ENCODE results near the gene KCNE4. TPM values are rescaled to one million over a fixed set of nuclear protein-coding genes. Genes with fewer than 3 reads are reported as not detected.

Gene KCNE4
- total and polyA plus RNA-seq, 2 experiments from 2014 or later = not detected

- Histone ChIP-seq H3F3A (replicated peaks; ENCODE audit: low read depth) (no peaks in the 10 kb centered on the region), H4K20me1 (replicated peaks; ENCODE audit: insufficient read depth) (no peaks in the 10 kb centered on the region), H3K4me2 (no peak overlapping the region), H3K9me2 (ENCODE audit: insufficient read depth) (no peaks in the 10 kb centered on the region; the same call in 1 of the 2 replicates), H3K27ac (ENCODE audit: low read depth) (no peak overlapping the region), H3K27me3 (ENCODE audit: insufficient read depth) (no peaks in the 10 kb centered on the region), H3K79me2 (replicated peaks; ENCODE audit: insufficient read depth) (no peaks in the 10 kb centered on the region), H3K4me1 (ENCODE audit: insufficient read depth) (no peaks in the 10 kb centered on the region), H3K36me3 (ENCODE audit: insufficient read depth) (no peaks in the 10 kb centered on the region), H2AFZ (peak overlapping the region; percentile 19; the same call in 1 of the 2 replicates), H3K4me3 (no peak overlapping the region)
- no peak for DNase-seq (ENCODE audit: low spot score)
- H3K4me3 Mint-ChIP-seq = no peak overlapping the region
- H3K4me1 Mint-ChIP-seq = peaks cover 11% of the 10 kb centered on the region; the same call in 2 of the 3 replicates
- H3K27me3 Mint-ChIP-seq (ENCODE audit: insufficient read depth, low read depth, poor library complexity) = no peaks in the 10 kb centered on the region
- no peaks in the 10 kb centered on the region; the same call in 2 of the 3 replicates for H3K9me3 Mint-ChIP-seq
- no peaks in the 10 kb centered on the region for H3K36me3 Mint-ChIP-seq (ENCODE audit: low read depth)
- TF ChIP-seq ZNF462 (CRISPR knock-in tag; IDR thresholded peaks at IDR 0.05) (no peak), STAT1 (IDR thresholded peaks at IDR 0.05; ENCODE audit: unreplicated experiment) (no peak), JUNB (IDR thresholded peaks at IDR 0.05; ENCODE audit: unreplicated experiment) (no peak), POLR2AphosphoS5 (IDR thresholded peaks at IDR 0.05; ENCODE audit: low read depth) (no peak), NANOG (IDR thresholded peaks at IDR 0.05; ENCODE audit: borderline replicate concordance) (no peak), ZNF331 (CRISPR knock-in tag; IDR thresholded peaks at IDR 0.05; ENCODE audit: low read depth) (no peak), REST (IDR thresholded peaks at IDR 0.05; ENCODE audit: unreplicated experiment) (no peak), ETS1 (IDR thresholded peaks at IDR 0.05) (no peak), EZH2phosphoT487 (IDR thresholded peaks at IDR 0.05; ENCODE audit: unreplicated experiment) (no peak), CREB1 (CRISPR knock-in tag; IDR thresholded peaks at IDR 0.05; ENCODE audit: low read depth) (no peak), CTCF (conservative IDR thresholded peaks at IDR 0.05; ENCODE audit: low read depth in 2 of 2) (no peak), ZNF114 (CRISPR knock-in tag; IDR thresholded peaks at IDR 0.05) (no peak), EZH2 (IDR thresholded peaks at IDR 0.05; ENCODE audit: low read depth, unreplicated experiment) (no peak)
- no peak overlapping the region for H3K27ac Mint-ChIP-seq
- ATAC-seq = no peak
These were observed 10.4 kb downstream of the KCNE4 start for GRCh38 chr2:223062396-223062795.

All from GM23338 (cell line).